Endothelial cell of umbilical vein (primary cell): ENCODE measurements around the gene ADAMTS17. TPM values are rescaled to one million over a fixed set of nuclear protein-coding genes. Genes with fewer than 3 reads are reported as not detected.

Source experiments
- BruUV-seq: library from RNA; stranded (reverse); fragments of 400-500 nt; replicated peaks from 2 replicates; lab custom pipeline; 2021; lab: Mats Ljungman, UMichigan
- CTCF ChIA-PET: fragments of 300-600, 350-600 bp; sonication (Branson Sonifier 250); formaldehyde crosslinking; loops from one replicate; lab custom pipeline; 2021; ENCODE audit warnings: antibody characterized with exemption, inconsistent platforms; lab: Charles Lee
- POLR2A ChIA-PET: fragments of 300-600, 350-600 bp; sonication (Branson Sonifier 250); formaldehyde crosslinking; loops from one replicate; lab custom pipeline; 2021; ENCODE audit warnings: antibody characterized with exemption, inconsistent platforms; lab: Charles Lee
- DNase-seq: peaks from one replicate; pipeline ENCODE4 v3.0.0-alpha.2; 2011; ENCODE audit warnings: low read depth, low spot score
- FAIRE-seq: peaks from 2 replicates; lab custom pipeline; 2011; peaks lifted over from hg19 to GRCh38; lab: Jason Lieb, UNC
- H2AFZ ChIP-seq: 2 replicates; pipeline ENCODE4 v1.6.0; 2012; ENCODE audit warnings: low read depth, low read length, control low read depth, inconsistent platforms
- H3K27ac ChIP-seq: 2 replicates; pipeline ENCODE4 v1.5.1; 2011; ENCODE audit warnings: low read depth, mild to moderate bottlenecking, control low read depth, low read length, moderate library complexity; ENCODE audit not compliant: insufficient read depth
- H3K27me3 ChIP-seq, 2 experiments: 2 replicates each; pipeline versions ENCODE4 v1.6.0 to v1.6.1; 2011; ENCODE audit warnings: low read length in 2 of 2, mixed read lengths in 1 of 2; ENCODE audit not compliant: control insufficient read depth in 2 of 2, insufficient read depth in 2 of 2
- H3K36me3 ChIP-seq, 2 experiments: 2 replicates in 1 of 2; 3 replicates in 1 of 2; pipeline ENCODE4 v1.5.1; 2011; ENCODE audit warnings: low read length in 2 of 2, mild to moderate bottlenecking in 1 of 2, moderate library complexity in 1 of 2; ENCODE audit not compliant: control insufficient read depth in 2 of 2, insufficient read depth in 2 of 2; ENCODE audit errors: extremely low read depth in 1 of 2
- H3K4me1 ChIP-seq: 3 replicates; pipeline ENCODE4 v1.5.1; 2011; ENCODE audit warnings: mild to moderate bottlenecking, low read length; ENCODE audit not compliant: control insufficient read depth, insufficient read depth; ENCODE audit errors: extremely low read depth
- H3K4me2 ChIP-seq: 2 replicates; pipeline ENCODE4 v1.6.1; 2011; ENCODE audit warnings: low read length, control low read depth, mixed read lengths; ENCODE audit not compliant: insufficient read depth
- H3K4me3 ChIP-seq, 3 experiments: fragments of 200-600 bp in 1 of 3; sonication (generic), shearing (Covaris generic) in 1 of 3; replicated peaks in 1 of 3; 2 replicates each; pipeline ENCODE4 v1.5.1; 2011 to 2016; ENCODE audit warnings: control low read depth in 3 of 3, low read length in 3 of 3, mild to moderate bottlenecking in 2 of 3, inconsistent platforms in 1 of 3, low read depth in 1 of 3, moderate library complexity in 1 of 3; ENCODE audit not compliant: insufficient read depth in 1 of 3
- H3K79me2 ChIP-seq: 2 replicates; pipeline ENCODE4 v1.6.0; 2012; ENCODE audit warnings: low read length, inconsistent platforms; ENCODE audit not compliant: control insufficient read depth, insufficient read depth
- H3K9ac ChIP-seq: replicated peaks from 2 replicates; pipeline ENCODE3; 2011; ENCODE audit warnings: low read length, control low read depth; ENCODE audit not compliant: insufficient read depth; ENCODE audit errors: extremely low read depth
- H3K9me1 ChIP-seq: replicated peaks from 3 replicates; pipeline ENCODE4 v1.6.0; 2011; ENCODE audit warnings: mild to moderate bottlenecking, low read length; ENCODE audit not compliant: control insufficient read depth, insufficient read depth; ENCODE audit errors: extremely low read depth
- H3K9me3 ChIP-seq: replicated peaks from 2 replicates; pipeline ENCODE4 v1.5.1; 2012; ENCODE audit warnings: low read length, inconsistent platforms; ENCODE audit not compliant: control insufficient read depth, insufficient read depth
- H4K20me1 ChIP-seq: replicated peaks from 2 replicates; pipeline ENCODE3; 2011; ENCODE audit warnings: mild to moderate bottlenecking, low read length; ENCODE audit not compliant: control insufficient read depth, insufficient read depth; ENCODE audit errors: extremely low read depth
- CTCF ChIP-seq, 2 donors: IDR thresholded peaks; 1 replicate in 1 of 2; 2 replicates in 1 of 2; pipeline ENCODE4 v1.5.1; 2011; ENCODE audit warnings: low read length in 2 of 2, mild to moderate bottlenecking in 2 of 2, moderate library complexity in 2 of 2, control low read depth in 1 of 2, inconsistent platforms in 1 of 2, low read depth in 1 of 2; ENCODE audit not compliant: insufficient read depth in 1 of 2; ENCODE audit errors: extremely low read depth in 1 of 2
- EZH2 ChIP-seq: IDR thresholded peaks from 2 replicates; pipeline ENCODE4 v1.6.1; 2012; ENCODE audit warnings: borderline replicate concordance, low read depth, mild to moderate bottlenecking, moderate library complexity, low read length, inconsistent platforms; ENCODE audit not compliant: severe bottlenecking
- FOS ChIP-seq: IDR thresholded peaks from 2 replicates; pipeline ENCODE4 v1.6.1; 2011; ENCODE audit warnings: mild to moderate bottlenecking, low read length, moderate library complexity, borderline replicate concordance; ENCODE audit not compliant: insufficient read depth
- GATA2 ChIP-seq: IDR thresholded peaks from 2 replicates; pipeline ENCODE4 v1.7.0; 2011; ENCODE audit warnings: low read depth, mild to moderate bottlenecking, moderate library complexity, mixed read lengths, low read length; ENCODE audit not compliant: insufficient read length, insufficient read depth
- JUN ChIP-seq: IDR thresholded peaks from 2 replicates; pipeline ENCODE4 v1.6.1; 2011; ENCODE audit warnings: borderline replicate concordance, low read depth; ENCODE audit not compliant: insufficient read length, insufficient read depth
- MAX ChIP-seq: IDR thresholded peaks from 2 replicates; pipeline ENCODE4 v1.6.1; 2011; ENCODE audit not compliant: insufficient read depth, insufficient read length
- MYC ChIP-seq: IDR thresholded peaks from one replicate; pipeline ENCODE4 v1.6.1; 2011; ENCODE audit warnings: mild to moderate bottlenecking, low read depth, low read length
- POLR2A ChIP-seq: IDR thresholded peaks from 2 replicates; pipeline ENCODE4 v1.6.1; 2012; ENCODE audit warnings: low read depth, mild to moderate bottlenecking, control low read depth, low read length
- POLR2AphosphoS5 ChIP-seq: IDR thresholded peaks from 2 replicates; pipeline ENCODE4 v1.6.1; 2012; ENCODE audit warnings: low read depth, mild to moderate bottlenecking, control low read depth, low read length, moderate library complexity; ENCODE audit not compliant: insufficient read depth
- dilution Hi-C: fragments of 300-500 bp; cut with MboI; formaldehyde crosslinking; loops from one replicate; pipeline ENCODE4 v1.15.0; 2019; ENCODE audit warnings: low sequenced_read_pairs; ENCODE audit not compliant: extremely low pct_ligation_motif_present
- intact Hi-C: fragments of 100-400 bp; cut with micrococcal nuclease; formaldehyde crosslinking; loops from one replicate; pipeline ENCODE4 v1.10.0; 2022
- polyA plus RNA-seq, 4 experiments: library from polyadenylated mRNA; depleted of rRNA in 3 of 4; stranded (reverse) in 3 of 4; unstranded in 1 of 4; fragments of >200 nt; gene quantifications; 2 replicates each; pipeline versions ENCODE4 v1.2.1 to v1.2.3, GENCODE V29; 2011 to 2012; ENCODE audit warnings: missing spikeins in 1 of 4
- total RNA-seq: library from RNA; stranded (reverse); gene quantifications from 2 replicates; pipeline ENCODE4 v1.2.3, GENCODE V29; 2021

ADAMTS17 gene
- total and polyA plus RNA-seq, 2 donors (not counting 3 experiments of a cell fraction or from before 2014, with no cell fraction given): 0.12 TPM; not detected in 1

GRCh38 chr15:99925661-99926461 lies 415.9 kb downstream of the ADAMTS17 start:
- H3K36me3 ChIP-seq: no peaks in the 10 kb centered on the region
- intact Hi-C loops (loop anchor here (5.0 kb wide), 2 partner anchors 186 to 676 kb away; partner anchors contain the start of genes ASB7 and LINS1), dilution Hi-C loops (no loop called here)
- H3K4me2 ChIP-seq: no peak overlapping the region
- no peaks in the 10 kb centered on the region for H3K79me2 ChIP-seq
- peaks cover 5% of the 10 kb centered on the region for H3K4me1 ChIP-seq
- H3K27me3 ChIP-seq: peaks cover 2 to 17% of the 10 kb centered on the region in 2 experiments
- H2AFZ ChIP-seq: peak overlapping the region; percentile 51
- BruUV-seq: no TSS peak
- ChIA-PET POLR2A (no interaction called here), CTCF (interaction anchor here (1.0 to 3.3 kb wide), 8 partner anchors 9 to 676 kb away, joined by 3 to 25 read pairs (median 8); partner anchors contain the start of genes ADAMTS17, ASB7 and LINS1)
- peak overlapping the region in 2 of 3 experiments; percentile 11 to 14 for H3K4me3 ChIP-seq
- no peak overlapping the region for H3K9ac ChIP-seq
- no peaks in the 10 kb centered on the region for H4K20me1 ChIP-seq
- peak; percentile 16 for DNase-seq
- H3K9me3 ChIP-seq: no peaks in the 10 kb centered on the region
- H3K27ac ChIP-seq: no peak overlapping the region
- no peaks in the 10 kb centered on the region for H3K9me1 ChIP-seq
- FAIRE-seq: no peak
- TF ChIP-seq GATA2 (no peak), EZH2 (no peak), POLR2A (no peak)

GRCh38 chr15:99923711-99924110 lies 418.1 kb downstream of the ADAMTS17 start:
- Histone ChIP-seq H3K4me3 (no peak overlapping the region), H3K9ac (no peak overlapping the region), H3K36me3 (no peaks in the 10 kb centered on the region), H3K9me3 (no peaks in the 10 kb centered on the region), H3K27me3 (peaks cover 2 to 16% of the 10 kb centered on the region in 2 experiments), H2AFZ (no peak overlapping the region), H3K9me1 (no peaks in the 10 kb centered on the region), H3K27ac (no peak overlapping the region), H3K4me2 (no peak overlapping the region), H4K20me1 (no peaks in the 10 kb centered on the region), H3K79me2 (no peaks in the 10 kb centered on the region), H3K4me1 (peaks cover 3% of the 10 kb centered on the region)
- intact Hi-C loops (loop anchor here (5.0 kb wide), 1 partner anchor 651 kb away; no protein-coding TSS in a partner anchor), dilution Hi-C loops (no loop called here)
- CTCF ChIA-PET: interaction anchor here (3.1 to 3.3 kb wide), 2 partner anchors 649 to 651 kb away, joined by 12 to 25 read pairs; no protein-coding TSS in a partner anchor
- POLR2A ChIA-PET: no interaction called here
- TF ChIP-seq FOS (no peak), GATA2 (no peak), CTCF (IDR thresholded peaks at IDR 0.05; ENCODE audit: extremely low read depth in 1 of 2, insufficient read depth in 1 of 2, low read depth in 1 of 2, low read length in 2 of 2) (no peak), POLR2AphosphoS5 (no peak), JUN (no peak), MAX (no peak), EZH2 (no peak), POLR2A (no peak), MYC (no peak)
- BruUV-seq: no TSS peak
- DNase-seq (no peak), FAIRE-seq (no peak)
